DOHH2 (cell line): ENCODE results near the gene LRRTM4.

Experiments used
- H3F3A ChIP-seq: fragments of 200-600 bp; sonication (generic), shearing (Covaris generic); 2 replicates; pipeline ENCODE4 v1.6.0; 2016; ENCODE audit warnings: antibody characterized with exemption, mild to moderate bottlenecking; ENCODE audit not compliant: control insufficient read depth, insufficient read depth
- H3K27ac ChIP-seq: fragments of 200-600 bp; sonication (generic); 2 replicates; pipeline ENCODE4 v1.5.1; 2014; ENCODE audit warnings: low read depth, mild to moderate bottlenecking, low read length, moderate library complexity
- H3K27me3 ChIP-seq: fragments of 200-600 bp; sonication (generic); 2 replicates; pipeline ENCODE4 v1.6.1; 2014; ENCODE audit warnings: mild to moderate bottlenecking, low read length, mixed read lengths; ENCODE audit not compliant: control insufficient read depth
- H3K36me3 ChIP-seq: fragments of 200-600 bp; sonication (generic); 2 replicates; pipeline ENCODE4 v1.6.1; 2014; ENCODE audit warnings: mild to moderate bottlenecking, low read length, moderate library complexity, mixed read lengths; ENCODE audit not compliant: control insufficient read depth
- H3K4me1 ChIP-seq: fragments of 200-600 bp; sonication (generic); 2 replicates; pipeline ENCODE4 v1.6.1; 2014; ENCODE audit warnings: mild to moderate bottlenecking, low read length, mixed read lengths; ENCODE audit not compliant: control insufficient read depth
- H3K4me2 ChIP-seq: fragments of 200-600 bp; sonication (generic); 2 replicates; pipeline ENCODE4 v1.6.0; 2014; ENCODE audit warnings: mild to moderate bottlenecking, low read length, moderate library complexity
- H3K4me3 ChIP-seq: fragments of 200-600 bp; sonication (generic); 2 replicates; pipeline ENCODE4 v1.5.1; 2014; ENCODE audit warnings: mild to moderate bottlenecking, low read length, mixed read lengths
- H3K79me2 ChIP-seq: fragments of 200-600 bp; sonication (generic); 2 replicates; pipeline ENCODE4 v1.6.1; 2014; ENCODE audit warnings: mild to moderate bottlenecking, low read length, mixed read lengths; ENCODE audit not compliant: control insufficient read depth
- H3K9me2 ChIP-seq: fragments of 200-600 bp; sonication (generic); replicated peaks from 2 replicates; pipeline ENCODE4 v1.6.1; 2014; ENCODE audit warnings: mild to moderate bottlenecking, low read length, mixed read lengths; ENCODE audit not compliant: control insufficient read depth
- H3K9me3 ChIP-seq: fragments of 200-600 bp; sonication (generic); 2 replicates; pipeline ENCODE4 v1.6.1; 2014; ENCODE audit warnings: antibody characterized with exemption, low read length, mixed read lengths; ENCODE audit not compliant: control insufficient read depth, insufficient read depth
- H4K20me1 ChIP-seq: fragments of 200-600 bp; sonication (generic); 2 replicates; pipeline ENCODE4 v1.6.0; 2014; ENCODE audit warnings: low read depth, mild to moderate bottlenecking, antibody characterized with exemption, low read length, moderate library complexity; ENCODE audit not compliant: control insufficient read depth, insufficient read depth
- CTCF ChIP-seq: fragments of 200-600 bp; sonication (generic); IDR thresholded peaks from one replicate; pipeline ENCODE4 v1.5.1; 2014; ENCODE audit warnings: antibody characterized with exemption, mild to moderate bottlenecking, low read depth, low read length; ENCODE audit not compliant: poor library complexity, severe bottlenecking
- EZH2phosphoT487 ChIP-seq: fragments of 200-600 bp; sonication (generic); IDR thresholded peaks from 2 replicates; pipeline ENCODE4 v1.6.1; 2017; ENCODE audit warnings: borderline replicate concordance, mild to moderate bottlenecking, antibody characterized with exemption, low read length, moderate library complexity, mixed read lengths

Gene LRRTM4

GRCh38 chr2:77521931-77522470 is at the start of gene LRRTM4:
Gene LRRTM4, minus strand, starts transcription at chr2:77522376.
- no peaks in the 10 kb centered on the region for H3K4me1 ChIP-seq
- no peak for TF ChIP-seq CTCF
- TF ChIP-seq EZH2phosphoT487 = no peak
- H3K9me3 ChIP-seq = no peaks in the 10 kb centered on the region
- H4K20me1 ChIP-seq = no peaks in the 10 kb centered on the region
- no peaks in the 10 kb centered on the region for H3K36me3 ChIP-seq
- H3K27me3 ChIP-seq = no peaks in the 10 kb centered on the region
- H3K27ac ChIP-seq = no peak within 1 kb of the TSS
- no peaks in the 10 kb centered on the region for H3F3A ChIP-seq
- no peak within 1 kb of the TSS for H3K4me3 ChIP-seq
- H3K79me2 ChIP-seq = no peaks in the 10 kb centered on the region
- H3K9me2 ChIP-seq = no peaks in the 10 kb centered on the region
- no peak within 1 kb of the TSS for H3K4me2 ChIP-seq

GRCh38 chr2:77571545-77571944 is 49.4 kb upstream of the LRRTM4 start:
- no peaks in the 10 kb centered on the region for H3K27me3 ChIP-seq
- no peaks in the 10 kb centered on the region for H3K4me1 ChIP-seq
- no peaks in the 10 kb centered on the region for H3K9me2 ChIP-seq
- H3K36me3 ChIP-seq = no peaks in the 10 kb centered on the region
- H4K20me1 ChIP-seq = no peaks in the 10 kb centered on the region
- H3K4me2 ChIP-seq = no peak overlapping the region
- no peaks in the 10 kb centered on the region for H3K79me2 ChIP-seq
- no peak overlapping the region for H3K27ac ChIP-seq
- no peaks in the 10 kb centered on the region for H3F3A ChIP-seq
- no peaks in the 10 kb centered on the region for H3K9me3 ChIP-seq
- TF ChIP-seq CTCF = no peak
- TF ChIP-seq EZH2phosphoT487 = no peak
- no peak overlapping the region for H3K4me3 ChIP-seq

GRCh38 chr2:77567723-77568122 is 45.5 kb upstream of the LRRTM4 start:
- no peaks in the 10 kb centered on the region for H3K27me3 ChIP-seq
- H3K4me2 ChIP-seq = no peak overlapping the region
- no peaks in the 10 kb centered on the region for H3K9me3 ChIP-seq
- no peaks in the 10 kb centered on the region for H4K20me1 ChIP-seq
- H3K9me2 ChIP-seq = no peaks in the 10 kb centered on the region
- TF ChIP-seq EZH2phosphoT487 (no peak), CTCF (no peak)
- no peaks in the 10 kb centered on the region for H3K79me2 ChIP-seq
- no peak overlapping the region for H3K4me3 ChIP-seq
- H3F3A ChIP-seq = no peaks in the 10 kb centered on the region
- H3K27ac ChIP-seq = no peak overlapping the region
- no peaks in the 10 kb centered on the region for H3K36me3 ChIP-seq
- H3K4me1 ChIP-seq = no peaks in the 10 kb centered on the region

- H3K4me3 ChIP-seq = no peak overlapping the region
- H3F3A ChIP-seq = no peaks in the 10 kb centered on the region
- H3K27me3 ChIP-seq = no peaks in the 10 kb centered on the region
- TF ChIP-seq EZH2phosphoT487 (no peak), CTCF (no peak)
- H3K9me3 ChIP-seq = no peaks in the 10 kb centered on the region
- H3K27ac ChIP-seq = no peak overlapping the region
- no peaks in the 10 kb centered on the region for H3K79me2 ChIP-seq
- H3K9me2 ChIP-seq = no peaks in the 10 kb centered on the region
- no peaks in the 10 kb centered on the region for H3K4me1 ChIP-seq
- H4K20me1 ChIP-seq = no peaks in the 10 kb centered on the region
- H3K36me3 ChIP-seq = no peaks in the 10 kb centered on the region
- no peak overlapping the region for H3K4me2 ChIP-seq
These were observed 44.4 kb upstream of the LRRTM4 start for GRCh38 chr2:77566582-77566981.
